Neural cell (in vitro differentiated cells): ENCODE results near the gene EPHA4. TPM values are rescaled to one million over a fixed set of nuclear protein-coding genes. Genes with fewer than 3 reads are reported as not detected.
A peak's percentile ranks its signal among the peaks of the same experiment; 100 is the strongest.

Experiments used
- H2AFZ ChIP-seq: fragments of 200-600, 300-800 bp; sonication (generic), shearing (Covaris generic); 2 replicates; pipeline ENCODE4 v1.6.0; 2014; ENCODE audit warnings: low read depth, mild to moderate bottlenecking, antibody characterized with exemption, low read length, moderate library complexity
- H3F3A ChIP-seq: fragments of 200-600 bp; shearing (Covaris generic); 2 replicates; pipeline ENCODE4 v1.6.1; 2016; ENCODE audit warnings: mild to moderate bottlenecking, moderate library complexity, mixed read lengths, antibody characterized with exemption, low read length; ENCODE audit not compliant: insufficient read depth, poor library complexity, severe bottlenecking
- H3K27ac ChIP-seq: fragments of 200-600, 300-800 bp; sonication (generic), shearing (Covaris generic); 2 replicates; pipeline ENCODE4 v1.5.1; 2014; ENCODE audit warnings: mild to moderate bottlenecking, low read length, moderate library complexity
- H3K27me3 ChIP-seq: fragments of 300-800, 200-600 bp; sonication (generic), shearing (Covaris generic); 2 replicates; pipeline ENCODE4 v1.6.0; 2014; ENCODE audit warnings: mild to moderate bottlenecking, low read depth, low read length, moderate library complexity; ENCODE audit not compliant: insufficient read depth
- H3K36me3 ChIP-seq: fragments of 300-800, 200-600 bp; sonication (generic), shearing (Covaris generic); 2 replicates; pipeline ENCODE4 v1.5.1; 2014; ENCODE audit warnings: mild to moderate bottlenecking, antibody characterized with exemption, low read length, moderate library complexity; ENCODE audit not compliant: insufficient read depth
- H3K4me2 ChIP-seq: fragments of 300-800, 200-600 bp; sonication (generic), shearing (Covaris generic); 2 replicates; pipeline ENCODE4 v1.6.0; 2014; ENCODE audit warnings: mild to moderate bottlenecking, low read length
- H3K4me3 ChIP-seq: fragments of 300-800, 200-600 bp; sonication (generic), shearing (Covaris generic); 2 replicates; pipeline ENCODE4 v1.5.1; 2014; ENCODE audit warnings: mild to moderate bottlenecking, low read length, moderate library complexity
- H3K79me2 ChIP-seq: fragments of 200-600 bp; shearing (Covaris generic); replicated peaks from 2 replicates; pipeline ENCODE4 v1.6.0; 2014; ENCODE audit warnings: mild to moderate bottlenecking, low read length, moderate library complexity; ENCODE audit not compliant: insufficient read depth
- H3K9ac ChIP-seq: fragments of 300-800, 200-600 bp; sonication (generic), shearing (Covaris generic); 2 replicates; pipeline ENCODE4 v1.6.1; 2016; ENCODE audit warnings: mild to moderate bottlenecking, low read length, mixed read lengths
- H3K9me2 ChIP-seq: fragments of 200-600 bp; shearing (Covaris generic); 2 replicates; pipeline ENCODE4 v1.6.1; 2016; ENCODE audit warnings: mild to moderate bottlenecking, low read length, mixed read lengths; ENCODE audit not compliant: insufficient read depth
- H3K9me3 ChIP-seq: fragments of 200-600, 300-800 bp; sonication (generic), shearing (Covaris generic); 2 replicates; pipeline ENCODE4 v1.6.1; 2016; ENCODE audit warnings: mild to moderate bottlenecking, mixed run types, low read length, moderate library complexity, mixed read lengths
- H4K20me1 ChIP-seq: fragments of 200-600 bp; shearing (Covaris generic); 2 replicates; pipeline ENCODE4 v1.6.1; 2016; ENCODE audit warnings: mild to moderate bottlenecking, mixed run types; ENCODE audit not compliant: insufficient read depth
- EP300 ChIP-seq: fragments of 450-650 bp; conservative IDR thresholded peaks from 2 replicates; pipeline ENCODE4 v1.6.1; 2014; ENCODE audit warnings: antibody characterized with exemption, mild to moderate bottlenecking, moderate library complexity; ENCODE audit not compliant: poor library complexity, severe bottlenecking
- EZH2 ChIP-seq: fragments of 200-600, 300-800 bp; shearing (Covaris generic), sonication (generic); IDR thresholded peaks from 2 replicates; pipeline ENCODE4 v1.6.1; 2014; ENCODE audit warnings: antibody characterized with exemption, low read length, borderline replicate concordance, mild to moderate bottlenecking; ENCODE audit not compliant: insufficient read depth, poor library complexity, severe bottlenecking
- MXI1 ChIP-seq: fragments of 450-650 bp; conservative IDR thresholded peaks from 2 replicates; pipeline ENCODE4 v1.6.1; 2014; ENCODE audit warnings: antibody characterized with exemption, mild to moderate bottlenecking; ENCODE audit not compliant: poor library complexity, severe bottlenecking
- POLR2AphosphoS5 ChIP-seq: IDR thresholded peaks from 2 replicates; pipeline ENCODE4 v1.6.1; 2012
- RAD21 ChIP-seq: fragments of 450-650 bp; conservative IDR thresholded peaks from 2 replicates; pipeline ENCODE4 v1.6.1; 2014; ENCODE audit warnings: antibody characterized with exemption, mild to moderate bottlenecking, moderate library complexity
- SMC3 ChIP-seq: fragments of 450-650 bp; conservative IDR thresholded peaks from 2 replicates; pipeline ENCODE4 v1.6.1; 2014; ENCODE audit warnings: antibody characterized with exemption, mild to moderate bottlenecking, moderate library complexity; ENCODE audit not compliant: poor library complexity
- TAF1 ChIP-seq: IDR thresholded peaks from 2 replicates; pipeline ENCODE4 v1.6.1; 2012; ENCODE audit warnings: low read depth
- polyA plus RNA-seq: library from polyadenylated mRNA; depleted of rRNA; stranded (reverse); fragments of >200 nt; gene quantifications from 2 replicates; pipeline ENCODE4 v1.2.3, GENCODE V29; 2014
- TF ChIP-seq, protein P1 (sequence below): IDR thresholded peaks from 2 replicates; pipeline ENCODE4 v1.6.1; 2012; ENCODE audit warnings: borderline replicate concordance
- TF ChIP-seq, protein P2 (sequence below): fragments of 450-650 bp; IDR thresholded peaks from 2 replicates; pipeline ENCODE4 v1.5.1; 2014; ENCODE audit warnings: antibody characterized with exemption, mild to moderate bottlenecking, moderate library complexity; ENCODE audit not compliant: poor library complexity, severe bottlenecking

EPHA4 gene
- polyA plus RNA-seq, 1 donor from 2014 or later, result 71.1 TPM

GRCh38 chr2:221569425-221569845 is 2.7 kb downstream of the EPHA4 start:
- Histone ChIP-seq H3K4me3 (peak overlapping the region; percentile 90), H3F3A (no peaks in the 10 kb centered on the region), H3K4me2 (peak overlapping the region; percentile 76), H3K9ac (peak overlapping the region; percentile 77), H3K79me2 (peaks cover 67% of the 10 kb centered on the region), H2AFZ (peak overlapping the region; percentile 40), H3K27me3 (no peaks in the 10 kb centered on the region), H4K20me1 (no peaks in the 10 kb centered on the region), H3K36me3 (no peaks in the 10 kb centered on the region), H3K9me3 (no peaks in the 10 kb centered on the region), H3K27ac (peak overlapping the region; percentile 76), H3K9me2 (no peaks in the 10 kb centered on the region)
- TF ChIP-seq, protein P1, sequence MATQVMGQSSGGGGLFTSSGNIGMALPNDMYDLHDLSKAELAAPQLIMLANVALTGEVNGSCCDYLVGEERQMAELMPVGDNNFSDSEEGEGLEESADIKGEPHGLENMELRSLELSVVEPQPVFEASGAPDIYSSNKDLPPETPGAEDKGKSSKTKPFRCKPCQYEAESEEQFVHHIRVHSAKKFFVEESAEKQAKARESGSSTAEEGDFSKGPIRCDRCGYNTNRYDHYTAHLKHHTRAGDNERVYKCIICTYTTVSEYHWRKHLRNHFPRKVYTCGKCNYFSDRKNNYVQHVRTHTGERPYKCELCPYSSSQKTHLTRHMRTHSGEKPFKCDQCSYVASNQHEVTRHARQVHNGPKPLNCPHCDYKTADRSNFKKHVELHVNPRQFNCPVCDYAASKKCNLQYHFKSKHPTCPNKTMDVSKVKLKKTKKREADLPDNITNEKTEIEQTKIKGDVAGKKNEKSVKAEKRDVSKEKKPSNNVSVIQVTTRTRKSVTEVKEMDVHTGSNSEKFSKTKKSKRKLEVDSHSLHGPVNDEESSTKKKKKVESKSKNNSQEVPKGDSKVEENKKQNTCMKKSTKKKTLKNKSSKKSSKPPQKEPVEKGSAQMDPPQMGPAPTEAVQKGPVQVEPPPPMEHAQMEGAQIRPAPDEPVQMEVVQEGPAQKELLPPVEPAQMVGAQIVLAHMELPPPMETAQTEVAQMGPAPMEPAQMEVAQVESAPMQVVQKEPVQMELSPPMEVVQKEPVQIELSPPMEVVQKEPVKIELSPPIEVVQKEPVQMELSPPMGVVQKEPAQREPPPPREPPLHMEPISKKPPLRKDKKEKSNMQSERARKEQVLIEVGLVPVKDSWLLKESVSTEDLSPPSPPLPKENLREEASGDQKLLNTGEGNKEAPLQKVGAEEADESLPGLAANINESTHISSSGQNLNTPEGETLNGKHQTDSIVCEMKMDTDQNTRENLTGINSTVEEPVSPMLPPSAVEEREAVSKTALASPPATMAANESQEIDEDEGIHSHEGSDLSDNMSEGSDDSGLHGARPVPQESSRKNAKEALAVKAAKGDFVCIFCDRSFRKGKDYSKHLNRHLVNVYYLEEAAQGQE, result peak; percentile 7
- TF ChIP-seq EP300 (peak; percentile 23), EZH2 (no peak), SMC3 (peak; percentile 69), TAF1 (no peak), MXI1 (peak; percentile 14), POLR2AphosphoS5 (peak; percentile 12), RAD21 (peak; percentile 73)
- TF ChIP-seq, protein P2, sequence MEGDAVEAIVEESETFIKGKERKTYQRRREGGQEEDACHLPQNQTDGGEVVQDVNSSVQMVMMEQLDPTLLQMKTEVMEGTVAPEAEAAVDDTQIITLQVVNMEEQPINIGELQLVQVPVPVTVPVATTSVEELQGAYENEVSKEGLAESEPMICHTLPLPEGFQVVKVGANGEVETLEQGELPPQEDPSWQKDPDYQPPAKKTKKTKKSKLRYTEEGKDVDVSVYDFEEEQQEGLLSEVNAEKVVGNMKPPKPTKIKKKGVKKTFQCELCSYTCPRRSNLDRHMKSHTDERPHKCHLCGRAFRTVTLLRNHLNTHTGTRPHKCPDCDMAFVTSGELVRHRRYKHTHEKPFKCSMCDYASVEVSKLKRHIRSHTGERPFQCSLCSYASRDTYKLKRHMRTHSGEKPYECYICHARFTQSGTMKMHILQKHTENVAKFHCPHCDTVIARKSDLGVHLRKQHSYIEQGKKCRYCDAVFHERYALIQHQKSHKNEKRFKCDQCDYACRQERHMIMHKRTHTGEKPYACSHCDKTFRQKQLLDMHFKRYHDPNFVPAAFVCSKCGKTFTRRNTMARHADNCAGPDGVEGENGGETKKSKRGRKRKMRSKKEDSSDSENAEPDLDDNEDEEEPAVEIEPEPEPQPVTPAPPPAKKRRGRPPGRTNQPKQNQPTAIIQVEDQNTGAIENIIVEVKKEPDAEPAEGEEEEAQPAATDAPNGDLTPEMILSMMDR, result peak; percentile 61

- Histone ChIP-seq H4K20me1 (no peaks in the 10 kb centered on the region), H3K27ac (no peak overlapping the region), H3K79me2 (peaks cover 78% of the 10 kb centered on the region), H3K27me3 (no peaks in the 10 kb centered on the region), H3K36me3 (no peaks in the 10 kb centered on the region), H3K9me3 (no peaks in the 10 kb centered on the region), H3K9ac (no peak overlapping the region), H2AFZ (no peak overlapping the region), H3K9me2 (no peaks in the 10 kb centered on the region), H3F3A (no peaks in the 10 kb centered on the region), H3K4me2 (peak overlapping the region; percentile 76), H3K4me3 (peak overlapping the region; percentile 90)
- TF ChIP-seq EZH2 (no peak), MXI1 (no peak), TAF1 (no peak), EP300 (no peak), RAD21 (no peak), POLR2AphosphoS5 (no peak), SMC3 (no peak)
- TF ChIP-seq, protein P1, result no peak
- TF ChIP-seq, protein P2, result no peak
These were observed 3.8 kb downstream of the EPHA4 start for GRCh38 chr2:221568299-221568698.
